Measurements from ENCODE around the gene LLGL1.

LLGL1 gene

GRCh38 chr17:18234853-18235380 lies 9.5 kb downstream of the LLGL1 start:
- no peak for TF ChIP-seq CTCF (IDR thresholded peaks at IDR 0.05; ENCODE audit: low read depth, low read length)
- no peak for DNase-seq (ENCODE audit: low read depth in 2 of 2)
- no peak overlapping the region for H3K4me3 ChIP-seq (replicated peaks in 1 of 2; ENCODE audit: low read depth in 2 of 2, low read length in 2 of 2)

GRCh38 chr17:18235743-18236256 lies 10.4 kb downstream of the LLGL1 start:
- TF ChIP-seq CTCF (IDR thresholded peaks at IDR 0.05; ENCODE audit: low read depth, low read length), result no peak
- DNase-seq (ENCODE audit: low read depth in 2 of 2), result peak; percentile 54 to 73

GRCh38 chr17:18236494-18236893 lies 11.1 kb downstream of the LLGL1 start:
- H3K4me3 ChIP-seq (replicated peaks in 1 of 2; ENCODE audit: low read depth in 2 of 2, low read length in 2 of 2), result no peak overlapping the region
- no peak for TF ChIP-seq CTCF (IDR thresholded peaks at IDR 0.05; ENCODE audit: low read depth, low read length)
- DNase-seq (ENCODE audit: low read depth in 2 of 2), result no peak

More at GRCh38 chr17:18235743-18236256, 10.4 kb downstream of the LLGL1 start:
- H3K4me3 ChIP-seq (replicated peaks in 1 of 2; ENCODE audit: low read depth in 2 of 2, low read length in 2 of 2), result no peak overlapping the region

- H3K4me3 ChIP-seq (replicated peaks in 1 of 2; ENCODE audit: low read depth in 2 of 2, low read length in 2 of 2), result no peak overlapping the region
- TF ChIP-seq CTCF (IDR thresholded peaks at IDR 0.05; ENCODE audit: low read depth, low read length), result no peak
- DNase-seq (ENCODE audit: low read depth in 2 of 2), result no peak
Measured at GRCh38 chr17:18237461-18237860, 12.0 kb downstream of the LLGL1 start.

- no peak for TF ChIP-seq CTCF (IDR thresholded peaks at IDR 0.05; ENCODE audit: low read depth, low read length)
- DNase-seq (ENCODE audit: low read depth in 2 of 2), result no peak
- no peak overlapping the region for H3K4me3 ChIP-seq (replicated peaks in 1 of 2; ENCODE audit: low read depth in 2 of 2, low read length in 2 of 2)
Measured at GRCh38 chr17:18238299-18238698, 12.9 kb downstream of the LLGL1 start.

GRCh38 chr17:18240449-18240848 lies 15.0 kb downstream of the LLGL1 start:
- no peak for DNase-seq (ENCODE audit: low read depth in 2 of 2)
- H3K4me3 ChIP-seq (replicated peaks in 1 of 2; ENCODE audit: low read depth in 2 of 2, low read length in 2 of 2), result no peak overlapping the region
- TF ChIP-seq CTCF (IDR thresholded peaks at IDR 0.05; ENCODE audit: low read depth, low read length), result no peak
